ENCODE measurements around the gene ANKRD55. TPM values are rescaled to one million over a fixed set of nuclear protein-coding genes. Genes with fewer than 3 reads are reported as not detected.
A peak's percentile ranks its signal among the peaks of the same experiment; 100 is the strongest.

Gene ANKRD55
- polyA plus RNA-seq, 1 of the 3 experiments (the other 2 are of a cell fraction) = not detected

DNA sequence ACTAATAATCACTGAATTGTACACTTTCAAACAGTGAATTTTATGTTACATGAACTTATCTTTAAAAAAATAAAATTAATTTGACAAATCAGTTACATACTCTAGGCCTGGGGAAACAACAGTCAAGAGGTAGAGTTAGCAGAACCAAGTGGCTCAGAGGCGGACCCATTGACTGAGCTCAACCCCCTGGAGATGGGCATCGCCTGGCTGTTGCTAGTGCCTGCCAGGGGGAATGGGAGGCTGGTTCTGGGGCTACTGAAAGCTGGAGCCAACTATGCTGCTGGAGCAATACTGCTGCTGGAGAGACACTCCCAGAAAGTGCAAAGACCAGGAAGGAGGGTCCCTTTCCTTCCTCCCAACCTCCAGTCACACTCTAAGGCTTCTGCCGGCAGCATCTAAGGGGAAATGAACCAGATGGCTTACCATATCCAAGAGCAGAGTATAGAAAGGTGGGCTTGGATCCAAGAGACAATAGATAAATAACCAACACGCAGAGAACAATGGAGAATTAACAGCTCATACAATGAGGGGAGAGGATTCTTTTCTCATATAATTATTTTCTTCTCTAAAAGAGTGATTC is 40.3 kb upstream of the ANKRD55 start:
- H3K4me3 ChIP-seq (ENCODE audit: low read depth in 2 of 2, low read length in 1 of 2) = no peak overlapping the region
- H3K4me2 ChIP-seq = no peak overlapping the region
- no peaks in the 10 kb centered on the region for H3K79me2 ChIP-seq (ENCODE audit: insufficient read depth)
- H3F3A ChIP-seq (replicated peaks; ENCODE audit: insufficient read depth) = peaks cover 18% of the 10 kb centered on the region
- peaks cover 20 to 34% of the 10 kb centered on the region in 2 experiments for H3K4me1 ChIP-seq (ENCODE audit: control insufficient read depth in 1 of 2, insufficient read depth in 2 of 2, low read depth in 1 of 2, low read length in 1 of 2)
- TF ChIP-seq NFIC (IDR thresholded peaks at IDR 0.05; ENCODE audit: borderline replicate concordance) (no peak), SMC3 (IDR thresholded peaks at IDR 0.05; ENCODE audit: low read depth, low read length) (0 out of 2 replicates have a peak, but pooled peaks have one; percentile 6), JUND (IDR thresholded peaks at IDR 0.05) (no peak), FOXJ3 (CRISPR knock-in tag; IDR thresholded peaks at IDR 0.05) (no peak), TAF1 (IDR thresholded peaks at IDR 0.05; ENCODE audit: borderline replicate concordance, low read depth, low read length) (no peak), MXI1 (IDR thresholded peaks at IDR 0.05; ENCODE audit: low read depth, low read length) (no peak)
- TF ChIP-seq, protein P1, sequence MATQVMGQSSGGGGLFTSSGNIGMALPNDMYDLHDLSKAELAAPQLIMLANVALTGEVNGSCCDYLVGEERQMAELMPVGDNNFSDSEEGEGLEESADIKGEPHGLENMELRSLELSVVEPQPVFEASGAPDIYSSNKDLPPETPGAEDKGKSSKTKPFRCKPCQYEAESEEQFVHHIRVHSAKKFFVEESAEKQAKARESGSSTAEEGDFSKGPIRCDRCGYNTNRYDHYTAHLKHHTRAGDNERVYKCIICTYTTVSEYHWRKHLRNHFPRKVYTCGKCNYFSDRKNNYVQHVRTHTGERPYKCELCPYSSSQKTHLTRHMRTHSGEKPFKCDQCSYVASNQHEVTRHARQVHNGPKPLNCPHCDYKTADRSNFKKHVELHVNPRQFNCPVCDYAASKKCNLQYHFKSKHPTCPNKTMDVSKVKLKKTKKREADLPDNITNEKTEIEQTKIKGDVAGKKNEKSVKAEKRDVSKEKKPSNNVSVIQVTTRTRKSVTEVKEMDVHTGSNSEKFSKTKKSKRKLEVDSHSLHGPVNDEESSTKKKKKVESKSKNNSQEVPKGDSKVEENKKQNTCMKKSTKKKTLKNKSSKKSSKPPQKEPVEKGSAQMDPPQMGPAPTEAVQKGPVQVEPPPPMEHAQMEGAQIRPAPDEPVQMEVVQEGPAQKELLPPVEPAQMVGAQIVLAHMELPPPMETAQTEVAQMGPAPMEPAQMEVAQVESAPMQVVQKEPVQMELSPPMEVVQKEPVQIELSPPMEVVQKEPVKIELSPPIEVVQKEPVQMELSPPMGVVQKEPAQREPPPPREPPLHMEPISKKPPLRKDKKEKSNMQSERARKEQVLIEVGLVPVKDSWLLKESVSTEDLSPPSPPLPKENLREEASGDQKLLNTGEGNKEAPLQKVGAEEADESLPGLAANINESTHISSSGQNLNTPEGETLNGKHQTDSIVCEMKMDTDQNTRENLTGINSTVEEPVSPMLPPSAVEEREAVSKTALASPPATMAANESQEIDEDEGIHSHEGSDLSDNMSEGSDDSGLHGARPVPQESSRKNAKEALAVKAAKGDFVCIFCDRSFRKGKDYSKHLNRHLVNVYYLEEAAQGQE (IDR thresholded peaks at IDR 0.05; ENCODE audit: low read depth, low read length) = no peak
- H2AFZ ChIP-seq (ENCODE audit: low read depth) = no peak overlapping the region
- WGBS (ENCODE audit: low lambda C conversion rate) = 90% methylated on average over 4 of the region's 4 CpGs
- DNase-seq = no peak
- H3K9me3 ChIP-seq = no peaks in the 10 kb centered on the region
- H3K9me2 ChIP-seq = no peaks in the 10 kb centered on the region
- POLR2A ChIA-PET = interaction anchor here (1.1 to 1.4 kb wide), 2 partner anchors 207 to 224 kb away, joined by 3 to 5 read pairs; no protein-coding TSS in a partner anchor
- H3K27ac ChIP-seq (ENCODE audit: low read depth in 2 of 2, low read length in 1 of 2) = peak overlapping the region in 1 of 2 experiments; percentile 90; a peak in 2 of 4 replicates
- no peak overlapping the region for H3K9ac ChIP-seq
- H3K27me3 ChIP-seq (ENCODE audit: insufficient read depth) = no peaks in the 10 kb centered on the region
- no peaks in the 10 kb centered on the region for H4K20me1 ChIP-seq (ENCODE audit: insufficient read depth)
- CTCF ChIA-PET = interaction anchor here (0.5 to 6.1 kb wide), 6 partner anchors 31 to 627 kb away, joined by 3 to 114 read pairs (median 3); no protein-coding TSS in a partner anchor
- no peaks in the 10 kb centered on the region for H3K36me3 ChIP-seq (replicated peaks in 1 of 2; ENCODE audit: control insufficient read depth in 1 of 2, insufficient read depth in 2 of 2, low read length in 1 of 2)

DNA sequence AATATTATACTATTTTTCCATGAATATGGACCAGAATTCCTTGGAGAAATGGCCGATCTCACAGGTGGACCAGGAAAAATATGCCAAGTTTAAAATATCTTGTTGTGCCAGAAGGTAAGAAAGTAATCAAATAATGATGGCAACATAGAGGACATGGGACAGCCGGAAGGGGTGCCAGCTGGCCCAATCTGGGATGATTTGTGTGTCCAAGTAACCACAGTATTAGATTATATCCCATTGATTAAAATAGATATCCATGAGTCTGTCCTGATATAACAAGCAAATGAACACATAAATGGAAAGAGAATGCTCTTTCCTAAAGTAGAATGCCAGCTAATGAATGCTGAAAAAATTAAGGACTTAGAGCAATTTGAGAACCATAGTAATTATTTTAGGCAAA is 39.6 kb upstream of the ANKRD55 start:
- CTCF ChIA-PET = interaction anchor here (0.5 to 7.3 kb wide), 12 partner anchors 10 to 628 kb away, joined by 3 to 114 read pairs (median 3); no protein-coding TSS in a partner anchor
- H3K4me1 ChIP-seq (ENCODE audit: control insufficient read depth in 1 of 2, insufficient read depth in 2 of 2, low read depth in 1 of 2, low read length in 1 of 2) = peaks cover 14 to 27% of the 10 kb centered on the region in 2 experiments
- H3K4me3 ChIP-seq (ENCODE audit: low read depth in 2 of 2, low read length in 1 of 2) = no peak overlapping the region
- no peak overlapping the region for H2AFZ ChIP-seq (ENCODE audit: low read depth)
- 78% methylated on average over 2 of the region's 2 CpGs for WGBS (ENCODE audit: low lambda C conversion rate)
- no peak overlapping the region for H3K9ac ChIP-seq
- peak in 1 of 2 experiments; percentile 90; a peak in 2 of 4 replicates for TF ChIP-seq EP300 (IDR thresholded peaks at IDR 0.05; ENCODE audit: borderline replicate concordance in 1 of 2, low read depth in 1 of 2, low read length in 1 of 2)
- TF ChIP-seq, protein P2, sequence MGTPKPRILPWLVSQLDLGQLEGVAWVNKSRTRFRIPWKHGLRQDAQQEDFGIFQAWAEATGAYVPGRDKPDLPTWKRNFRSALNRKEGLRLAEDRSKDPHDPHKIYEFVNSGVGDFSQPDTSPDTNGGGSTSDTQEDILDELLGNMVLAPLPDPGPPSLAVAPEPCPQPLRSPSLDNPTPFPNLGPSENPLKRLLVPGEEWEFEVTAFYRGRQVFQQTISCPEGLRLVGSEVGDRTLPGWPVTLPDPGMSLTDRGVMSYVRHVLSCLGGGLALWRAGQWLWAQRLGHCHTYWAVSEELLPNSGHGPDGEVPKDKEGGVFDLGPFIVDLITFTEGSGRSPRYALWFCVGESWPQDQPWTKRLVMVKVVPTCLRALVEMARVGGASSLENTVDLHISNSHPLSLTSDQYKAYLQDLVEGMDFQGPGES (IDR thresholded peaks at IDR 0.05; ENCODE audit: low read depth, low read length) = no peak
- POLR2A ChIA-PET = interaction anchor here (0.6 to 1.5 kb wide), 4 partner anchors 207 to 559 kb away, joined by 3 to 5 read pairs (median 4); no protein-coding TSS in a partner anchor
- H3K27ac ChIP-seq (ENCODE audit: low read depth in 2 of 2, low read length in 1 of 2) = peak overlapping the region in 1 of 2 experiments; percentile 90; a peak in 2 of 4 replicates
- no peaks in the 10 kb centered on the region for H3K36me3 ChIP-seq (replicated peaks in 1 of 2; ENCODE audit: control insufficient read depth in 1 of 2, insufficient read depth in 2 of 2, low read length in 1 of 2)
- no peaks in the 10 kb centered on the region for H3K9me3 ChIP-seq
- no peaks in the 10 kb centered on the region for H3K27me3 ChIP-seq (ENCODE audit: insufficient read depth)
- peaks cover 12% of the 10 kb centered on the region for H3F3A ChIP-seq (replicated peaks; ENCODE audit: insufficient read depth)
- no peak overlapping the region for H3K4me2 ChIP-seq
- H4K20me1 ChIP-seq (ENCODE audit: insufficient read depth) = no peaks in the 10 kb centered on the region
- no peaks in the 10 kb centered on the region for H3K79me2 ChIP-seq (ENCODE audit: insufficient read depth)
- no peak for DNase-seq
- H3K9me2 ChIP-seq = no peaks in the 10 kb centered on the region
